Testis (tissue), 3 donors: ENCODE results near the gene DUSP22. TPM values are rescaled to one million over a fixed set of nuclear protein-coding genes. Genes with fewer than 3 reads are reported as not detected.

ENCODE experiments used
- DNase-seq: peaks from one replicate; pipeline ENCODE4 v3.0.0-alpha.2; 2019
- H3K27ac ChIP-seq, 2 donors: fragments of 200-600 bp; sonication (generic); one replicate each; pipeline ENCODE4 v1.5.1; 2019
- H3K27me3 ChIP-seq: fragments of 200-600 bp; sonication (generic); one replicate; pipeline ENCODE4 v1.5.1; 2019
- H3K36me3 ChIP-seq: fragments of 200-600 bp; sonication (generic); one replicate; pipeline ENCODE4 v1.5.1; 2017; ENCODE audit warnings: low read depth; ENCODE audit errors: missing control alignments
- H3K4me1 ChIP-seq: fragments of 200-600 bp; sonication (generic); one replicate; pipeline ENCODE4 v1.5.1; 2019
- H3K4me3 ChIP-seq, 2 donors: fragments of 200-600 bp; sonication (generic); one replicate each; pipeline ENCODE4 v1.5.1; 2017 to 2019
- H3K9me3 ChIP-seq: fragments of 200-600 bp; sonication (generic); one replicate; pipeline ENCODE4 v1.5.1; 2017
- CTCF ChIP-seq, 3 experiments: fragments of 450-650 bp in 2 of 3; fragments of 200-600 bp in 1 of 3; sonication (generic) in 1 of 3; IDR thresholded peaks; one replicate each; pipeline ENCODE4 v1.5.1; 2016 to 2019; ENCODE audit warnings: antibody characterized with exemption in 3 of 3, mild to moderate bottlenecking in 2 of 3, moderate library complexity in 1 of 3
- POLR2A ChIP-seq: fragments of 450-650 bp; IDR thresholded peaks from one replicate; pipeline ENCODE4 v1.6.1; 2017; ENCODE audit warnings: antibody characterized with exemption, mild to moderate bottlenecking, moderate library complexity
- WGBS, 2 donors: methylation state at CpG; one replicate each; pipeline ENCODE4 v1.1.5; 2018; 5-methylcytosine and 5-hydroxymethylcytosine counted together
- intact Hi-C: fragments of 100-400 bp; cut with DNase I; formaldehyde crosslinking; loops from one replicate; pipeline ENCODE4 v1.15.1; 2023; ENCODE audit warnings: low total_unique reads
- polyA plus RNA-seq: library from polyadenylated mRNA; stranded (reverse); fragments of 350-450 nt; fragmentation: Illumina TruSeq; extraction: RNeasy Lipid Tissue Mini Kit (QIAGEN cat#74804); gene quantifications from one replicate; pipeline ENCODE4 v1.2.3, GENCODE V29; 2014; ENCODE audit warnings: low read depth, low replicate concordance; ENCODE audit not compliant: insufficient read depth
- total RNA-seq, 2 donors: library from RNA; depleted of rRNA; stranded (reverse); fragments of >200 nt; gene quantifications; one replicate each; pipeline ENCODE4 v1.2.3, GENCODE V29; 2016

DUSP22 gene
- total and polyA plus RNA-seq, 3 donors from 2014 or later, result 112 to 158 (median 129) TPM

- no peaks in the 10 kb centered on the region for H3K4me1 ChIP-seq
- H3K4me3 ChIP-seq, result no peak overlapping the region
- H3K27ac ChIP-seq, result no peak overlapping the region
- no peaks in the 10 kb centered on the region for H3K27me3 ChIP-seq
- 89 to 99% methylated on average over 5 of the region's 5 CpGs for WGBS, 2 donors
- TF ChIP-seq POLR2A, result no peak
- no peak for TF ChIP-seq CTCF (IDR thresholded peaks at IDR 0.05)
- intact Hi-C loops, result no loop called here
- no peaks in the 10 kb centered on the region for H3K9me3 ChIP-seq
- DNase-seq, result no peak
- no peaks in the 10 kb centered on the region for H3K36me3 ChIP-seq
Measured at GRCh38 chr6:278494-278893, 13.8 kb upstream of the DUSP22 start.

- Histone ChIP-seq H3K27ac (no peak overlapping the region), H3K36me3 (no peaks in the 10 kb centered on the region), H3K9me3 (no peaks in the 10 kb centered on the region), H3K4me3 (no peak overlapping the region), H3K4me1 (no peaks in the 10 kb centered on the region), H3K27me3 (no peaks in the 10 kb centered on the region)
- TF ChIP-seq CTCF (IDR thresholded peaks at IDR 0.05), result no peak
- no peak for TF ChIP-seq POLR2A
- DNase-seq, result no peak
- 85 to 89% methylated on average over 8 of the region's 8 CpGs for WGBS, 2 donors
- intact Hi-C loops, result no loop called here
Measured at GRCh38 chr6:279341-280029, 12.8 kb upstream of the DUSP22 start.

GRCh38 chr6:280775-281468 is 11.4 kb upstream of the DUSP22 start:
- TF ChIP-seq POLR2A, result no peak
- DNase-seq, result no peak
- no peaks in the 10 kb centered on the region for H3K36me3 ChIP-seq
- no peak overlapping the region for H3K4me3 ChIP-seq
- no peaks in the 10 kb centered on the region for H3K9me3 ChIP-seq
- H3K27me3 ChIP-seq, result no peaks in the 10 kb centered on the region
- 88 to 91% methylated on average over 10 of the region's 10 CpGs for WGBS, 2 donors
- intact Hi-C loops, result no loop called here
- H3K27ac ChIP-seq, result no peak overlapping the region
- no peaks in the 10 kb centered on the region for H3K4me1 ChIP-seq

- no peak for DNase-seq
- Histone ChIP-seq H3K36me3 (no peaks in the 10 kb centered on the region), H3K4me1 (no peaks in the 10 kb centered on the region), H3K27me3 (no peaks in the 10 kb centered on the region), H3K27ac (no peak overlapping the region), H3K4me3 (no peak overlapping the region), H3K9me3 (no peaks in the 10 kb centered on the region)
- no peak for TF ChIP-seq CTCF (IDR thresholded peaks at IDR 0.05)
- TF ChIP-seq POLR2A, result no peak
- WGBS, 2 donors, result 86% methylated on average over 7 of the region's 7 CpGs
- intact Hi-C loops, result no loop called here
Measured at GRCh38 chr6:281469-282103, 10.7 kb upstream of the DUSP22 start.

- Histone ChIP-seq H3K4me1 (no peaks in the 10 kb centered on the region), H3K9me3 (no peaks in the 10 kb centered on the region), H3K36me3 (no peaks in the 10 kb centered on the region), H3K4me3 (no peak overlapping the region), H3K27me3 (no peaks in the 10 kb centered on the region), H3K27ac (no peak overlapping the region)
- TF ChIP-seq CTCF (IDR thresholded peaks at IDR 0.05) (no peak), POLR2A (no peak)
- intact Hi-C loops, result no loop called here
- 90 to 92% methylated on average over 19 of the region's 19 CpGs for WGBS, 2 donors
- DNase-seq, result no peak
Measured at GRCh38 chr6:282177-282866, 10.0 kb upstream of the DUSP22 start.
